NB4 (cell line): Measurements from ENCODE around the gene KCNC4.

Experiments used
- DNase-seq: peaks from one replicate; pipeline ENCODE4 v3.0.0; 2010; ENCODE audit warnings: low read depth
- H3K4me3 ChIP-seq: one replicate; pipeline ENCODE4 v1.5.1; 2011; ENCODE audit warnings: mild to moderate bottlenecking, low read depth, low read length, moderate library complexity
- CTCF ChIP-seq: IDR thresholded peaks from one replicate; pipeline ENCODE4 v1.5.1; 2012; ENCODE audit warnings: low read depth, low read length
- MAX ChIP-seq: IDR thresholded peaks from 2 replicates; pipeline ENCODE4 v1.6.1; 2011; ENCODE audit warnings: low read depth, low read length
- MYC ChIP-seq: IDR thresholded peaks from 2 replicates; pipeline ENCODE4 v1.6.1; 2011; ENCODE audit warnings: low read depth, low read length
- POLR2A ChIP-seq: IDR thresholded peaks from 2 replicates; pipeline ENCODE4 v1.6.1; 2011; ENCODE audit warnings: mild to moderate bottlenecking; ENCODE audit not compliant: insufficient read length; ENCODE audit errors: extremely low read depth

Gene KCNC4

GRCh38 chr1:110218137-110218536, 8.0 kb downstream of the KCNC4 start:
- no peak for DNase-seq
- no peak overlapping the region for H3K4me3 ChIP-seq
- TF ChIP-seq MYC (no peak), CTCF (no peak), MAX (no peak), POLR2A (no peak)

GRCh38 chr1:110218739-110219138, 8.6 kb downstream of the KCNC4 start:
- H3K4me3 ChIP-seq = no peak overlapping the region
- TF ChIP-seq MAX (no peak), POLR2A (no peak), CTCF (no peak), MYC (no peak)
- no peak for DNase-seq

- DNase-seq = no peak
- H3K4me3 ChIP-seq = no peak overlapping the region
- TF ChIP-seq MAX (no peak), CTCF (no peak), POLR2A (no peak), MYC (no peak)
Measured at GRCh38 chr1:110220324-110220723, 10.2 kb downstream of the KCNC4 start.

- H3K4me3 ChIP-seq = no peak overlapping the region
- DNase-seq = no peak
- TF ChIP-seq MYC (no peak), CTCF (no peak), MAX (no peak), POLR2A (no peak)
Measured at GRCh38 chr1:110221119-110221518, 11.0 kb downstream of the KCNC4 start.

- TF ChIP-seq MAX = no peak
- no peak for TF ChIP-seq CTCF
- TF ChIP-seq POLR2A = no peak
- no peak for TF ChIP-seq MYC
- H3K4me3 ChIP-seq = no peak overlapping the region
- no peak for DNase-seq
Measured at GRCh38 chr1:110223127-110223526, 13.0 kb downstream of the KCNC4 start.

- TF ChIP-seq MYC = no peak
- TF ChIP-seq MAX = no peak
- TF ChIP-seq CTCF = no peak
- no peak for TF ChIP-seq POLR2A
- no peak for DNase-seq
Measured at GRCh38 chr1:110223581-110223980, 13.5 kb downstream of the KCNC4 start.

More at GRCh38 chr1:110223581-110223980, 13.5 kb downstream of the KCNC4 start:
- H3K4me3 ChIP-seq = no peak overlapping the region
